Stimulated activated CD4-positive, alpha-beta T cell treated with anti-CD3 and anti-CD28 coated beads, TNF-alpha, amount 100 ng/mL, for 24 hours (primary cell): Measurements from ENCODE around the gene FSTL1.

Experiments used
- DNase-seq, 3 experiments: peaks; one replicate each; pipeline ENCODE4 v3.0.0-alpha.2; 2020; ENCODE audit warnings: low read depth in 3 of 3

FSTL1 gene, protein sequence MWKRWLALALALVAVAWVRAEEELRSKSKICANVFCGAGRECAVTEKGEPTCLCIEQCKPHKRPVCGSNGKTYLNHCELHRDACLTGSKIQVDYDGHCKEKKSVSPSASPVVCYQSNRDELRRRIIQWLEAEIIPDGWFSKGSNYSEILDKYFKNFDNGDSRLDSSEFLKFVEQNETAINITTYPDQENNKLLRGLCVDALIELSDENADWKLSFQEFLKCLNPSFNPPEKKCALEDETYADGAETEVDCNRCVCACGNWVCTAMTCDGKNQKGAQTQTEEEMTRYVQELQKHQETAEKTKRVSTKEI

DNA sequence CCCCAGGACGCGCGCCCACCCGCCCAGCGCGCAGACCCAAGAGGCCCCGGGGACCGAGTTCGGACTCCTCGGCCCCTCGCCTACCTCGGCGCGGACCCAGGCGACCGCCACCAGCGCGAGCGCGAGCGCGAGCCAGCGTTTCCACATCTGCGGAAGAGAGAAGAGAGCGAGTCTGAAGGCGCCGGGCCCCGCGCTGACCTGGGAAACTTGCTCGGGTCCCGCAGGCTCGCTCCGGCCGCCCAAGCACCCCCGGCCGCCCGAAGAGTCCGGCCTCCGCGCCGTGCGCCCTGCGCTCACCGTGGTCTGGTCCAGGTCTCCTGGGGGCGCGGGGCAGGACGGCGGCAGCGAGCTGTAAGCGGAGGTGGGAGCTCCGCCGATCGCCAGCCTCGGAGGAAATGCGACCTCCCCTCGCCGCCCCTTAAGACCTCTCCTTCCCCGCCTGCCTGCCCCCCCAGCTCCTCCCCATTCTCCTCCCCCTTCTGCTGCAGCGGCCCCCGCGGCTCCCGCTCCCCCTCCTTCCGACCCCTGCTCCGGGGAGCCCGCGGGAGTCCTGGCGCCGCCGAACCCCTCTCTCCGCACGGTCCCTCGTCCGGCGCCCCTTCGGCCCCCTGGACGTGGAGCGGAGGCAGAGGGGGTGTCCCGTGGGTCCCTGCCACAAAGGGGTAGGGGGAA, at the start of gene FSTL1:
Gene FSTL1, minus strand, starts transcription at position 393 of the 672 bp plus-strand sequence. Its CDS starts 246 bp downstream, at position 147.
- peak in 1 of 3 experiments; percentile 4 for DNase-seq

DNA sequence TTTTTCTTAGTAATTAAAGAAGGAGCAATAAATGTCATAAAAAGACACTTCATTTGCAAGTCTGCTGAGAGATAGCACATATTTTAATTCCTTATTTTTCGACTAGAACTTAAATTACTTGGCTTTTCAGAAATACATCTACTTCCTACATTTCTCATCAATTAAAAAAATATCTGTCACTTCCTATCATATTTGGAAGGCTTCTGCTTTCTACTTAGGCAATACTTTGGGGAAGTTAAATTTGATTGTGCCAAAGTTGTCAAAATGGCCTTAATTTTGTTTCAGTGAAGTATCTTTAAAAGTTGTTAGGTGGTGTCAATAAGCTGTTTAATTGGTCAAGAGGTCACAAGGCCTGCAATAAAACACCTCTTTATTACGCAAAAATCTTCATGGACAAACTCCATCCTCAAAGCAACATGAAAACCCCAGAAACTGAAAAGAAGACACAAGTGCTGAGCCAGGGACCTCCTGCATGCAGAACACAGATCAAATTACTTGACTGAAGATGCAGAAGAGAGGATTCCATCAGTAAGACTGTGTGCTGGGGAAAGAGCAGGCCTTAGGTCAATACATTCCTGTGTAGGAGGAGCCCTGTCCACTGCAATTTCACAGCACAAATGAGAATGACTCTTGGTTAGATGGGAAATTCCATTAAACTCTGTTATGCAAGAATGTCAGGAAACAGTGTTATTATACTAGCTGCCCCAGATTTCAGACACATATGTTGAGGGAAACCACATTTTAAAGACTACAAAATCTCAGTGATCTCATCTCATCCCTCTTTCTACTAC, 48.0 kb upstream of the FSTL1 start:
- DNase-seq, result no peak

DNA sequence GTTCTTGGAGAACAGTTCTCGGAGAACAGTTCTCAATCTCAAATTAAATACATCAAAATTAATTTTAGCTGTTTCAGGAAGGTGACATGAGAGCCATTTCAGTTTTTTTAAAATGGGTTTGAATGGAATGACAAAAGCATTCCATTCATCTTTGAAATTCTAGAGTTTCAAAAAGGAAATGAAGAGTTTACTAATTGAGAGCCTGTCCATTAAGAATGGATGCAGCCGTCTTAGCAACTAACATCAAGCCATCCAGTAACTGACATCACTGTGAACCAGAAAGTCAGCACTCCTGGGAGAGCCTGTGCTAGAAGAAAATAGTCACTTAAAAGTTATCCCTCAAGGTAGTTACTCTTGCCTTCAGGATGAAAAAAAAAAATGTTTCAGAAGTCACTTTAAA, 47.0 kb upstream of the FSTL1 start:
- DNase-seq, result no peak

DNA sequence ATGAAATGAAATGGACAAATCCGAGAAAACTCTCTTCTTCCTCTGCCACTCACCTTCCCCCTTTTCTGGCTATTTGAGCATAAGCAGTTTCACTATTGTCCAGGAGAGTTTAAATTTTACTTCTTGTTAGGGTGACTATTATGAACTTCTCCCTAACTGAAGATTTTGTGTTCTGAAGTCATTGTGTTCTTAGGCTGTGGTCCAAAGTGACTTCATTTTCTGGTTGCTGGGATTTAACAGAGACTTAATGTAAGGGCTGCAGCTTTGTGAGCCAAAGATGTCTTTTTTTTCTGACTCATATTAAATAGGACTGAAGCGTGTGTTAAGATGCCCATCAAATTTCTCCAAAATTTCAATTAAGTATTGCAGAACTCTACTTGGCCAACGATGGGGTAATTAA, 46.5 kb upstream of the FSTL1 start:
- no peak for DNase-seq

DNA sequence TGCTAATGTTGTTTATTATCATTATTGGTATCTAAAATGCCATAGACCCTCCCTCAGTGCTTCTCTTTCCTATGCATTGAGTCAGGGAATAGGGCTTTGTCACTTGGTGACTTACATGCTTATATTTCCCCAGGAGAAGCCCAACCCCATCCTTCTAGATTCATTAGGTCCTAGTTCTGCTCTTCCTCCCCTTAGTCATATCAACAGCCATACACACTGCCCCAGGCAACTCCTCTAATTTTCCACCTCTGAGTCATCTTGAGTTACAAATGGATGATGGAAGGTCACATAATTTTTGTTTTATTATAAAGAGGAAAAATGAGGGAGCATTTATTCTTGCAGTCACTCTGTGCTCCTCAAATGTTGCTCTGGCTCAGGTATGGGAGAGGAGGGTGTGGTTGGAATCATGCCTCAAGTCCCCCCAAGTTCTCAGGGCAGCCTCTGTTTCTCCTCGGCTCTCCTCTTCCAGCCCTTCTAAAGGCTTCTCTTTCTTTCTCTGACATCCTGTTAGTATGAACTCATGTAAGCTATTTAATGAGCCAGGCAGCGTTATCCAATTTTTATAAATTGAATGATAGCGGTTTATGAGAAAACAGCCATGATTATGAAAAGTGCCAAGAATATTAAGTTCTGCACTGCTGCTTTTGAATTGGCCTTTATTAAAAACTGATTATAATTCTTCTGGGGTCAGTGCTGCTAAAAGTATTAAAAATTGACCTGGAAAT, 45.6 kb upstream of the FSTL1 start:
- no peak for DNase-seq

DNA sequence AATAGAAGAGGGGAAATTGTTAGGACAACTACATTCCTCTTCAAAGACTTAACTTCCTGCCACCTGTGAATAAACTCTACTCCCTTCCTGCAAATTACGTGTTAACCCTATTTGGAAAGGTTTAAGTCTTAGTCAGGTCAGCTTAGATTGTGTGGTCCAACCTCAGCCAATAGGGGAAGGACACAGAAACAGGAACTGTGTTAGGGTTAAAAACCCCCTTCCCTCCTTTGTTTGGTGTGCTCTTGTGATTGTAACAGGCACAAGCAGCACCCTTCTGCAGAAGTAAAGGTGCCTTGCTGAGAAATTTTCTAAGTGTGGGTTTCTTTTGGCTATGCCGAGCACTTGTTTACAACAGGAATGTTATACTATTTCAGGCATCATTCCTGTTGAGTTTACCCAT, 45.0 kb upstream of the FSTL1 start:
- DNase-seq, result no peak

DNA sequence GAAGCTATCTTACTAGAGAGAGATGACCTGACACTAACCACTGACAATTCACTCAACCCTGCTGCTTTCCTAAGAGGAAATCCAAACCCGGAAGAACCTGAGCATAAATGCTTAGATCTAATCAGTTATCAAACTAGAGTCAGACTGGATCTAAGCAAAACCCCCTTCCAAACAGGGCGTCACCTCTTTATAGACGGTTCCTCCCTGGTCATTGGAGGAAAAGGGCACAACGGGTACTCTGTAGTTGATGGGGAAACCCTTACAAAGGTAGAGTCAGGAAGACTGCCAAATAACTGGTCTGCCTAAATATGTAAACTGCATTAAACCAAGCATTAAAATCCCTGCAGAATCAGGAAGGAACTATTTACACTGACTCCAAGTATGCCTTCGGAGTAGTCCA, 41.3 kb upstream of the FSTL1 start:
- DNase-seq, result no peak

DNA sequence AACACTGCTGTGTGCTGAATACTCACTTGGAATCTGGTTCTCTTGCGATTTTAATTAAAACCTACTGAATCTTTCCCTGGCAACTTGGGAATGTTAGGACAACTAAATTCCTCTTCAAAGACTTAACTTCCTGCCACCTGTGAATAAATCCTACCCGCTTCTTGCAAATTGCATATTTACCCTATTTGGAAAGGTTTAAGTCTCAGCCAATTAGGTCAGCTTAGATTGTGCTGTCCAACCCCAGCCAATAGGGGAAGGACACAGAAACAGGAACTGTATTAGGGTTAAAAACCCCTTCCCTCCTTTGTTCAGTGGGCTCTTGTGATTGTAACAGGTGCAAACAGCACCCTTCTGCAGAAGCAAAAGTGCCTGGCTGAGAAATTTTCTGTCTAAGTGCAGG, 38.6 kb upstream of the FSTL1 start:
- no peak for DNase-seq

DNA sequence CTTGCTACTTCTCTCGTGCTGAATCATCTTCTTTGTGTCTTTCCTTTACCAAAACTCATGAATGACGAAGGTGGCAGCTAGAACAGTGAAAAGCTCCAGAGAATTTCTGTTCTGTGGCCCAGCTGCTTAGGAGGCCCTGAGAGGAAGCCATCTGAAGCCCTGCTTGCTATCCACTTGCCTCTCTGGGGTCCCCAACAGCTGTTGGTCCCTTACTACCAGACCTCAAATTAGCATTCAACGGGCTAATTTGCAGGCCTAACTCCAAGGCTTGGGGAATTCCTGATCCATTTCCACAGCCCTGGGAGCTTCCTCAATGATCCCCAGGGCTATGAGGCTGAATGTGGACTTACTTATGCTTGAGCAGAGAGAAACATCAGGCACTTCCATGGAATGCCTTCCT, 37.5 kb upstream of the FSTL1 start:
- DNase-seq, result no peak

DNA sequence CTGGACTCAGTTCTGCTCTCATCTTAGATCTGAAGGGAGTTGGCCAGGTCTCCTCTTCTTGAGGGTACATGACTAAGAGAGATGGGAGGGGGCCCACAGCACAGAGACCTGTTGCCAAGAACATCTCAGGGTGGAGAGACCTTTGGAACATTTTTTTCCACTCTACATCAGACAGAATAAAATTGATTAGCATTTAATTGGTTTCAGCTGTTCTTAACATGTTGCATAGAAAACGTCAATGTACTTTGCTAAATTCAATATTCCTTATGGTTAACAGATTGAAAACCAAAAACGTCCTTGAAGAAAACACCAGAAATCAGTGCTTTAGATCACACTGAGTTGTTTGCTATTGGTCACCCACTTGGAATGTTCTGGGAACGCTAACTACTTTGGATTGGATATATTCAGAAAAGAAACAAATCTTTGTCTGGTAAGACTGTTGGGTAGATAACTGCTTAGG, 36.4 kb upstream of the FSTL1 start:
- DNase-seq, result no peak

DNA sequence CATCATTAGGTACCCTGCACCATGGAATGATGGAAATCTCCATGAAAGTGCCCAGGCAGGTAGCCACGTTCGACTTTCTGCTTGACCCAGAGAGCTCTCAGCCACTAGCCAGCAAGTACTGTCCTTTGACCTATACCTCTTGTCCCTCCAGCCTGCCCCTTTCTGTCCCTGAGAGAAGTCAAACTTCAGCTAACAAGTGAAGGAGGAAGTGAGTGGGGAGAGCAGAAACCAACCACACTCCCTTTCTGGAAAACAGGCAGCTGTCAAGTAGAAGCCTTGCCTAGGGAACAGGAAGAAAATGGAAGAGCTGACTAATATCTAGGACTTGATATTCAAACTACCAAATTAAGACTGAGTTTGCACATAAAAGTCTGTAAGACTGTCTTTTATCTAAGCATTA, 30.3 kb upstream of the FSTL1 start:
- no peak for DNase-seq

DNA sequence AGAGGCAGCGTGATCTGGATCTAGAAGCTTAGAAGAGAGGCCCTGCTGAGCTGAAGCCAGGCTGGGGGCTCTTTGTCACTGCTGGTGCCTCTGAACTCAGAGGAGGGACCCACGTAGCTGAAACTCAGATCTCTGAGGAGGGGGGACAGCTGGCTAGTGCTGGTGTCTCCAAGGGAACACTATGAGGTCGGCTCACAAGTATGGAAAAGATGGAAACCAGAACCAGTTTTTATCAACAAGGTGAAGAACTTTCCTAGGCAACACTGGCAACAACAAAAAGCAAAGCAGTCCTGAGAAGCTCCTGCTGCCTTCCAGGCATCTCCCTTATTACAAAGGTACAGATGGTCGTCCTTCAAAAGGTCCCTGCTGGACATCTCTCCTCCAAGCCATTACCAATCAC, 27.0 kb upstream of the FSTL1 start:
- no peak for DNase-seq

DNA sequence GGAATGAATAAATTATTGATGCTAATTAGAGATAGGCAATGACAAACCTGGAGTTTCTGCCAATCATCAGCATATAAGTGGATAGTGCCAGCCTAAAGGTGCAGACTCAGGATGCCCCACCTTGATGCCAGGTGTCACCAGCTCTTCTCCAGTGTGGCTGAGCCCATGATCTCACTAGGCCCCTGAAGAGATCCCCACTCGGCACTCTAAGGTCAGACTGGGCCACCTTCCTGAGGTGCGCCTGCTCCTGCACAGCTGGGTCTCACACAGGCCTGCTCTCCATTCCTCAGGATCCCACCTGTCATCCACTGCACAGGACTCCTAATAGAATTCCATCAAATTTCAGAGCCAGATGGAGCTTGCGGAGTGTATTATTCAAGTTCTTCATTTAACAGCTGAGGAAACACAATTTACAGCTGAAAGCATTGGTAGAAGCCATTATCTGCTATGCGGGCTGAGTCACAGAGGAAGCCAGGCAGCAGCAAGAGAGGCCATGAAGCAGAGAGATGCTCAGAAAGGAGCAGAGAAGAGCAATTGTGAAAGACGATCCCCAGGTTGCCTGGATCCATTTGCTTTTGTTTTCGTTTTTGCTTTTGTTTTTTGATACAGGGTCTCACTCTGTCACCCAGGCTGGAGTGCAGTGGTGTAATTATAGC, 25.1 kb upstream of the FSTL1 start:
- no peak for DNase-seq

DNA sequence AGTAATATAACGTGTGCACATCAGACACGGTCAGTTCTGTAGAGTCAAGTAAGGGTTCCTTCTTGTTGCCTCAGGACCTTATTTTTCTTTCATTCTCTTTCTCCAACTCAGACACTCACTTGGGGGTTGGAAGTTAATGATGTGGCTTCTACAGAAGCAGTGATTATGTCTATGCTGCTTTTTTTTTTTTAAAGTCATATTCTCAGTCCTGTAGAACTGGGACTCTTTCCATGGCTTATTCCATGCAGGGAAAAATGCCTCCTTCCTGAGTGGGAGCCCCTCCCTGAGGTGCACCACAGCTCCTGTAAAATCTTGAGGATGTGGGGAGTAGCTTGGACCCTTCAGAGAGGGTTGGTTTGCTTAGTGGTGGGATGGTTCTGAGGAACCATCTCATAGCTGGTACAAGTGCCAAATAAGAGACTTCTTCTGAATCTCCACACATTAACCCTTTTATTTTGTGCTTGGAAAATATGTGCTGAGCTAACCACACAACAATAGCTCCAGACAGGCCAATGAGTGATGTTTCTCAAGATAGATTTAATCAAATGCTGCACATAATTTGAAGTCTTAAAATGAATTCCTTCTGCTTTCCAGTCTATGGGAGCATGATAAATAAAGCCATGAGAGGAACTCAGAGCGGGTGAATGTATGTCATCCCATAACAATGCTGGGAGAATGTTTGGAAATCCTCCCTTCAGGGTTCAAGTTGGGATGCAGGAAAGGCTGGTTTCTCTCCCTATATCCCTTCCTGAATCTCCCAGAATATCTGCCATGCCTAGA, 23.3 kb upstream of the FSTL1 start:
- DNase-seq, result no peak

DNA sequence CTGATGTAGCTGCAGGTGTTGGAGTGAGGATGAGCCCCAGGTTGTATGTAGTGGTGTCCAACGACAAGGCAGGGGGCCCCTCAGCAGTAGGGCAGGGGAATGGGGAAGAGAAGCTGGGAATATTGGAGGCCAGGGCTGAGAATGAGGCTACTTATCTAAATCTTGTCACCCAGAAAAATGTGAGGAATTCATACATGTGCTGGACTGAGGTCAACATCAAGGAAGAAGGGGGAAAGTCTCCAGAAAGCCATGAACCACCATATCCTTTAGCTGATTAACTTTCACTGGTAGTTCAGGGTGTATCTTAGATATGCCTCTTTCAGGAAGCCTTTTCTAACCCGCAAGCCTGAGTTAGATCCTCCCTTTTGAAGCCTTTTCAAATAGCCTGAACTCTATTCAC, 22.6 kb upstream of the FSTL1 start:
- no peak for DNase-seq

DNA sequence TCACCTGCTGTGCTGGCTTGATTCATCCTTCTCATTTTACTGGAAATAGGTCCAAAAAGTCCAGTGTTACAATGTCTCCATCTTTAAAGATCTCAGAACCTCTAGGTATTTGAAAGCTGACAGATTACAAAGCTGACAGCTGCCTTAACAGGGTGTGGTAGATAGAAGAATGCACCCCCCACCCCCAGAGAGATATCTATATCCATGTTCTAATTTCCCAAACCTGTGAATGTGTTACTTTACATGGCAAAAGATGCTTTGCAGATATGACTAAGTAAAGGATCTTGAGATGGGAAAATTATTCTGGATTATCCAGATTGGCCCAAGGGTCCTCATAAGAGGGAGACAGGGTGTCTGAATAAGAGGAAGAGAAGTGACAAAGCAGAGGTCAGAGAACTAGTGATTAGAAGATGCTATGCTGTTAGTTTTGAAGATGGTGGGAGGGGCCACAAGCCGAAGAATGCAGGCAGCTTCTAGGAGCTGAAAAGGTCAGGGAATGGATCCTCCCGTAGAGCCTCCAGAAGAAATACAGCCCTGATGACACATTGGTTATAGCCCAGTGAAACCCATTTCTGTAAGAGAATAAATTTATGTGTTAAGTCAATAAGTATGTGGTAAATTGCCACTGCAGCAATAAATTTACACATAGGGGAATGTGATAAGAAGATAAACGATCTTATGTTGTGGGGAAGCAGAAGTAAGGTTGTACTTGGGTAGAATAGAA, 21.5 kb upstream of the FSTL1 start:
- no peak for DNase-seq

DNA sequence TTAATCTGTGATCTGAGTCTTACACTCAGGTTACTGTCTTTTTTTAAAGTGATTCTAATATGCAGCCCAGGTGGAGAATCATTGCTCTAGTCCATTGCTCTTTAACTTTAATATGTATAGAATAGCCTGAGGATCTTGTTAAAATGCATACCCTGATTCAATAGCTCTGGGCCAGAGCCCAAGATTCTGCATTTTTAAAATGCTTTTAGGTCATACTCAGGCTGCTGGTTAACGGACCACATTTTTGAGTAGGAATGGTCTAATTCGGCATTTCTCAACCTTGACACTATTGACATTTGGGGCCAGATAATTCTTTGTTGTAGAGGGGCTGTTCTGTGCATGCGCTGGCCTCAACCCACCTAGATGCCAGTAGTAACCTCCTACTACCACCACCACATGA, 20.9 kb upstream of the FSTL1 start:
- no peak for DNase-seq

DNA sequence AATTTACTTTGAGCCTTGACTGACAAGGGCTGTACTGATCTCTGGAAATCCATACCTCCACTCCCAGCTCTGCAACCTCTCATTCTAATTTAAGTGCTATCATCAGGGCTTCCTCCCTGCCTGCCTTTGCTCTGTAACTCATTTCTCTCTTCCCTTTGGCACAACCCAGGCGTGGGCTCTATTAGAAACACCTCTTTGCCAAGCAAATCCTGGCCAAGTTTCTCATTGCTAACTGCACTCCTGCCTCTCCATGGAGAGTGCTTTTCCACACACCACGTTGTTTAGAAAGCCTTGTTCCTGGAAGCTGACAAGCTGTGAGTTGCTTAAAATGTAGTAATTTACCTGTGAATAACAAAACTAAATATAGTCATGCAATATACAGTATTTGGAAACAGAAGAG, 20.1 kb upstream of the FSTL1 start:
- no peak for DNase-seq

DNA sequence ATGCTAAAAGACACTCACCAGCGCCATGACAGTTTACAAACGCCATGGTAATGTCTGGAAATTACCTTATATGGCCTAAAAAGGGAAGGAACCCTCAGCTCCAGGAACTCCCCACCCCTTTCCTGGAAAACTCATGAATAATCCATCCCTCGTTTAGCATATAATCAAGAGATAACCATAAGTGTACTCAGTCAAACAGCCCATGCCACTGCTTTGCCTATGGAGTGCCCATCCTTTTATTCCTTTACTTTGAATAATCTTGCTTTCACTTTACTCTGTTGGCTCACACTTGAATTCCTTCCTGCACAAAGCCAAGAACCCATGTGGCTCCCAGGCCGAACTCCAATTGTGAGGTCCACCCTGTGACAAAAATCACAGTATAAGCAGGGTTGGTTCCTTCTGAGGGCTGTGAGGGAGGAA, 19.1 kb upstream of the FSTL1 start:
- DNase-seq, result no peak

DNA sequence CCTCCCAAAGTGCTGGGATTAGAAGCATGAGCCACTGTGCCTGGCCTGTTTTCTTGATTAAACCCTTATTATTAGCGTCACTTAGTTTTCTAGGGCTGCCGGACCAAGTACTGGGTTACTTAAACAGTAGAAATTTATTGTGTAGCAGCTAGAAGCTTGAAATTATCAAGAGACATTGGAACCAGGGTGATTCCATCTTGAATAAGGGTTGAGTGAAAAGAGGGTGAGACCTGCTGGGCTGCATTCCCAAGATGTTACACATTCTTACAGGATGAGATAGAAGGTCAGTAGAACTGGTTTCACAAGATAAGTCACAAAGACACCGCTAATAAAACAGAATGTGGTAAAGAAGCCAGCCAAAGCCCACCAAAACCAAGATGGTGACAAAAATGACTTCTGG, 18.6 kb upstream of the FSTL1 start:
- no peak for DNase-seq
